K562 (cell line): ENCODE measurements around the gene SLC43A2. TPM values are rescaled to one million over a fixed set of nuclear protein-coding genes. Genes with fewer than 3 reads are reported as not detected.
A peak's percentile ranks its signal among the peaks of the same experiment; 100 is the strongest.

ENCODE experiments used
- CREB1 ChIP-seq, 2 experiments: sonication (generic) in 1 of 2; formaldehyde crosslinking in 1 of 2; IDR thresholded peaks; 2 replicates each; pipeline versions ENCODE4 v1.6.1 to v1.8.0; 2012 to 2022; ENCODE audit warnings: inconsistent platforms in 1 of 2, mild to moderate bottlenecking in 1 of 2, missing genetic modification reagents in 1 of 2, moderate library complexity in 1 of 2
- DPF2 ChIP-seq: fragments of 450-650 bp; IDR thresholded peaks from 2 replicates; pipeline ENCODE4 v1.6.1; 2016
- E2F4 ChIP-seq: sonication (generic); formaldehyde crosslinking; IDR thresholded peaks from 2 replicates; pipeline ENCODE4 v1.8.0; 2022; ENCODE audit warnings: mild to moderate bottlenecking, low read depth, missing genetic modification reagents
- ELF2 ChIP-seq: fragments of 250-450 bp; sonication (Bioruptor Pico); IDR thresholded peaks from 2 replicates; pipeline ENCODE4 v1.5.0; 2021; ENCODE audit warnings: mild to moderate bottlenecking
- LARP7 ChIP-seq: fragments of 450-650 bp; IDR thresholded peaks from 2 replicates; pipeline ENCODE4 v1.6.1; 2016
- MAFG ChIP-seq: fragments of 450-650 bp; conservative IDR thresholded peaks from 2 replicates; pipeline ENCODE4 v1.6.1; 2016; ENCODE audit warnings: missing genetic modification characterization, missing compliant biosample characterization
- PTBP1 ChIP-seq: fragments of 200-400 bp; formaldehyde crosslinking; IDR thresholded peaks from 2 replicates; pipeline ENCODE4 v1.6.1; 2017; ENCODE audit warnings: low read depth, low read length
- SIRT6 ChIP-seq: IDR thresholded peaks from one replicate; pipeline ENCODE4 v1.6.1; 2012; ENCODE audit warnings: low read depth, mild to moderate bottlenecking, control low read depth, inconsistent platforms, low read length, moderate library complexity
- SMARCE1 ChIP-seq: fragments of 450-650 bp; IDR thresholded peaks from 2 replicates; pipeline ENCODE4 v1.7.1; 2016; ENCODE audit warnings: mild to moderate bottlenecking
- SNRNP70 ChIP-seq: fragments of 200-400 bp; formaldehyde crosslinking; optimal IDR thresholded peaks from 2 replicates; pipeline ENCODE3; 2017; ENCODE audit warnings: low read depth, low read length
- SRF ChIP-seq, 2 experiments: fragments of 250-450, 450-650 bp in 1 of 2; sonication (Bioruptor Pico) in 1 of 2; sonication (generic) in 1 of 2; formaldehyde crosslinking; IDR thresholded peaks; 2 replicates each; pipeline versions ENCODE4 v1.5.0 to v1.5.1; 2020 to 2022; ENCODE audit warnings: mild to moderate bottlenecking in 1 of 2, missing genetic modification reagents in 1 of 2
- ZBTB33 ChIP-seq: sonication (generic); formaldehyde crosslinking; IDR thresholded peaks from 2 replicates; pipeline ENCODE4 v1.8.1; 2023; ENCODE audit warnings: mild to moderate bottlenecking, missing genetic modification reagents
- ZNF121 ChIP-seq: sonication (generic); formaldehyde crosslinking; conservative IDR thresholded peaks from 2 replicates; pipeline ENCODE4 v1.8.0; 2022; ENCODE audit warnings: missing genetic modification reagents
- ZNF274 ChIP-seq: IDR thresholded peaks from 2 replicates; pipeline ENCODE4 v1.6.1; 2011; ENCODE audit warnings: low read depth, mild to moderate bottlenecking, low read length, moderate library complexity, borderline replicate concordance
- ZNF41 ChIP-seq: fragments of 250-450 bp; sonication (Bioruptor Pico); conservative IDR thresholded peaks from 2 replicates; pipeline ENCODE4 v1.4.0; 2020; ENCODE audit warnings: mild to moderate bottlenecking
- polyA plus RNA-seq, 8 experiments: library from polyadenylated mRNA; depleted of rRNA in 4 of 8; stranded (reverse) in 5 of 8; unstranded in 3 of 8; fragments of >200 nt; fragmentation: Nextera tagmentation in 2 of 8; fragmentation: Illumina TruSeq in 1 of 8; extraction: Ambion mirVana in 2 of 8; extraction: Trizol in 1 of 8; gene quantifications; 2 replicates each; pipeline versions ENCODE4 v1.2.1 to v1.2.3, GENCODE V29; 2011 to 2014; ENCODE audit warnings: inconsistent platforms in 1 of 8, missing spikeins in 1 of 8
- total RNA-seq, 7 experiments: library from RNA; depleted of rRNA in 6 of 7; stranded (reverse); fragments of >200 nt in 6 of 7; fragmentation: Illumina TruSeq in 2 of 7; extraction: Trizol in 2 of 7; gene quantifications; 2 replicates each; pipeline versions ENCODE4 v1.2.1 to v1.2.3, GENCODE V29; 2011 to 2021; ENCODE audit warnings: low replicate concordance in 1 of 7
- TF ChIP-seq, protein P1 (sequence below): sonication (generic); formaldehyde crosslinking; IDR thresholded peaks from 2 replicates; pipeline ENCODE4 v1.8.0; 2022; ENCODE audit warnings: missing genetic modification reagents, mild to moderate bottlenecking, borderline replicate concordance
- TF ChIP-seq, protein P2 (sequence below), 2 experiments: fragments of 450-650 bp; IDR thresholded peaks; 2 replicates each; pipeline ENCODE4 v1.6.1; 2018; ENCODE audit warnings: mild to moderate bottlenecking in 2 of 2, low read depth in 1 of 2; ENCODE audit not compliant: partially characterized antibody in 2 of 2
- TF ChIP-seq, protein P3 (sequence below): fragments of 250-450 bp; sonication (Bioruptor Pico); IDR thresholded peaks from 2 replicates; pipeline ENCODE4 v1.6.1; 2021; ENCODE audit warnings: mild to moderate bottlenecking

Gene SLC43A2
- total and polyA plus RNA-seq, 9 of the 15 experiments (the other 6 are each of a cell fraction or from before 2014, with no cell fraction given) = 0.03 to 10.2 (median 3.6) TPM

DNA sequence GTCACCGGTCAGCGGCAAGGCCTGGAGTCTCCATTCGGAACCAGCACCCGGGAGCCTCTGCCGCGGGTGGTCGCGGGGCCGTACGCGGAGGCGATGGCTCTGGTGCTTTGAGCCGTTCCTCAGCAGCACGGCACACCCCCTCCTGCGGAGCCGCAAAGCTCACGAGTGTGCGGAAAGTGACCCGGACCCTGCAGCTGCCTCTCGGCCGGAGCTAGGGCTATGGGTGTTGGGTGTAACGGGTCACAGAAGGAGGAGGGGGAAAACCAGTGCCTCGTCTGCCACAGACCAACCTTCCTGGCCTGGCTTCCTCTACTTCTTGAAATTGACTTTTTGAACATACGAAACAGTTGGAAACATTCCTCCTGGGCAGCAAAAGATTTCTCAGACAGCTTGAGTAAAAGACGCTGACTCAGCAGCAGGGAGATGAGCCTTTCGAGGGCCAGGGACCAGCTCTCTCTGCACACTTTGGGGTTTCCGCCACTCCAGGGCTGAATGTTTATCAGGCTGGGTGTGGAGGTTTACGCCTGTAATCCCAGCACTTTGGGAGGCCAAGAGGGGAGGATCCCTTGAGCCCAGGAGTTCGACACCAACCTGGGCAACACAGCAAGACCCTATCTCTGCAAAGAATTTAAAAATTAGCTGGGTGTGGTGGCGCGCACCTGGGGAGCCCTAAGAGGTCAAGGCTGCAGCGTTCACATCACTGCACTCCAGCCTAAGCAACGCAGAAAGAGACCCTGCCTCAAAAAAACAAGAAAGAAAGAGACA lies 39.6 kb downstream of the SLC43A2 start (continued):
- TF ChIP-seq, protein P1, sequence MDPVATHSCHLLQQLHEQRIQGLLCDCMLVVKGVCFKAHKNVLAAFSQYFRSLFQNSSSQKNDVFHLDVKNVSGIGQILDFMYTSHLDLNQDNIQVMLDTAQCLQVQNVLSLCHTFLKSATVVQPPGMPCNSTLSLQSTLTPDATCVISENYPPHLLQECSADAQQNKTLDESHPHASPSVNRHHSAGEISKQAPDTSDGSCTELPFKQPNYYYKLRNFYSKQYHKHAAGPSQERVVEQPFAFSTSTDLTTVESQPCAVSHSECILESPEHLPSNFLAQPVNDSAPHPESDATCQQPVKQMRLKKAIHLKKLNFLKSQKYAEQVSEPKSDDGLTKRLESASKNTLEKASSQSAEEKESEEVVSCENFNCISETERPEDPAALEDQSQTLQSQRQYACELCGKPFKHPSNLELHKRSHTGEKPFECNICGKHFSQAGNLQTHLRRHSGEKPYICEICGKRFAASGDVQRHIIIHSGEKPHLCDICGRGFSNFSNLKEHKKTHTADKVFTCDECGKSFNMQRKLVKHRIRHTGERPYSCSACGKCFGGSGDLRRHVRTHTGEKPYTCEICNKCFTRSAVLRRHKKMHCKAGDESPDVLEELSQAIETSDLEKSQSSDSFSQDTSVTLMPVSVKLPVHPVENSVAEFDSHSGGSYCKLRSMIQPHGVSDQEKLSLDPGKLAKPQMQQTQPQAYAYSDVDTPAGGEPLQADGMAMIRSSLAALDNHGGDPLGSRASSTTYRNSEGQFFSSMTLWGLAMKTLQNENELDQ = no peak
- TF ChIP-seq LARP7 (no peak), ZNF41 (CRISPR knock-in tag) (no peak), E2F4 (CRISPR knock-in tag) (no peak), SNRNP70 (no peak), SRF (CRISPR knock-in tag; IDR thresholded peaks at IDR 0.05) (no peak), SMARCE1 (no peak), PTBP1 (no peak), ZBTB33 (CRISPR knock-in tag) (0 out of 2 replicates have a peak, but pooled peaks have one; percentile 15), DPF2 (no peak), ZNF121 (CRISPR knock-in tag) (peak; percentile 62), SIRT6 (no peak), MAFG (tag) (peak; percentile 91), CREB1 (IDR thresholded peaks at IDR 0.05) (no peak), CREB1 (CRISPR knock-in tag; IDR thresholded peaks at IDR 0.05) (no peak), ELF2 (no peak), ZNF274 (no peak)
- TF ChIP-seq, protein P2, sequence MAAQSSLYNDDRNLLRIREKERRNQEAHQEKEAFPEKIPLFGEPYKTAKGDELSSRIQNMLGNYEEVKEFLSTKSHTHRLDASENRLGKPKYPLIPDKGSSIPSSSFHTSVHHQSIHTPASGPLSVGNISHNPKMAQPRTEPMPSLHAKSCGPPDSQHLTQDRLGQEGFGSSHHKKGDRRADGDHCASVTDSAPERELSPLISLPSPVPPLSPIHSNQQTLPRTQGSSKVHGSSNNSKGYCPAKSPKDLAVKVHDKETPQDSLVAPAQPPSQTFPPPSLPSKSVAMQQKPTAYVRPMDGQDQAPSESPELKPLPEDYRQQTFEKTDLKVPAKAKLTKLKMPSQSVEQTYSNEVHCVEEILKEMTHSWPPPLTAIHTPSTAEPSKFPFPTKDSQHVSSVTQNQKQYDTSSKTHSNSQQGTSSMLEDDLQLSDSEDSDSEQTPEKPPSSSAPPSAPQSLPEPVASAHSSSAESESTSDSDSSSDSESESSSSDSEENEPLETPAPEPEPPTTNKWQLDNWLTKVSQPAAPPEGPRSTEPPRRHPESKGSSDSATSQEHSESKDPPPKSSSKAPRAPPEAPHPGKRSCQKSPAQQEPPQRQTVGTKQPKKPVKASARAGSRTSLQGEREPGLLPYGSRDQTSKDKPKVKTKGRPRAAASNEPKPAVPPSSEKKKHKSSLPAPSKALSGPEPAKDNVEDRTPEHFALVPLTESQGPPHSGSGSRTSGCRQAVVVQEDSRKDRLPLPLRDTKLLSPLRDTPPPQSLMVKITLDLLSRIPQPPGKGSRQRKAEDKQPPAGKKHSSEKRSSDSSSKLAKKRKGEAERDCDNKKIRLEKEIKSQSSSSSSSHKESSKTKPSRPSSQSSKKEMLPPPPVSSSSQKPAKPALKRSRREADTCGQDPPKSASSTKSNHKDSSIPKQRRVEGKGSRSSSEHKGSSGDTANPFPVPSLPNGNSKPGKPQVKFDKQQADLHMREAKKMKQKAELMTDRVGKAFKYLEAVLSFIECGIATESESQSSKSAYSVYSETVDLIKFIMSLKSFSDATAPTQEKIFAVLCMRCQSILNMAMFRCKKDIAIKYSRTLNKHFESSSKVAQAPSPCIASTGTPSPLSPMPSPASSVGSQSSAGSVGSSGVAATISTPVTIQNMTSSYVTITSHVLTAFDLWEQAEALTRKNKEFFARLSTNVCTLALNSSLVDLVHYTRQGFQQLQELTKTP (IDR thresholded peaks at IDR 0.05; ENCODE audit: low read depth in 1 of 2, partially characterized antibody in 2 of 2) = no peak
- TF ChIP-seq, protein P3, sequence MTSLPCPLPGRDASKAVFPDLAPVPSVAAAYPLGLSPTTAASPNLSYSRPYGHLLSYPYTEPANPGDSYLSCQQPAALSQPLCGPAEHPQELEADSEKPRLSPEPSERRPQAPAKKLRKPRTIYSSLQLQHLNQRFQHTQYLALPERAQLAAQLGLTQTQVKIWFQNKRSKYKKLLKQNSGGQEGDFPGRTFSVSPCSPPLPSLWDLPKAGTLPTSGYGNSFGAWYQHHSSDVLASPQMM (CRISPR knock-in tag) = no peak
